ENCODE data around the gene ARID1B. TPM values are rescaled to one million over a fixed set of nuclear protein-coding genes. Genes with fewer than 3 reads are reported as not detected.

The ARID1B gene
- total RNA-seq, 1 experiment from 2014 or later: 86.3 TPM

- intact Hi-C loops (cut with micrococcal nuclease; ENCODE audit: unreplicated experiment): no loop called here
- Histone ChIP-seq H3K4me1 (ENCODE audit: insufficient read depth, low read length, poor library complexity, severe bottlenecking) (peaks cover 17% of the 10 kb centered on the region), H3K27ac (ENCODE audit: low read depth, low read length, poor library complexity, severe bottlenecking) (no peak overlapping the region), H3K27me3 (replicated peaks; ENCODE audit: insufficient read depth, low read depth, low read length, poor library complexity) (no peaks in the 10 kb centered on the region), H3K9me3 (ENCODE audit: low read depth, low read length, poor library complexity, severe bottlenecking) (no peaks in the 10 kb centered on the region), H3K36me3 (ENCODE audit: insufficient read depth, low read length, poor library complexity, severe bottlenecking) (no peaks in the 10 kb centered on the region), H3K4me3 (ENCODE audit: low read depth, low read length, poor library complexity, severe bottlenecking) (no peak overlapping the region)
- POLR2A ChIA-PET (ENCODE audit: low non-redundant PET): no interaction called here
- no peak for DNase-seq (ENCODE audit: low spot score)
- no TSS peak for BruUV-seq (replicated peaks)
- CTCF ChIA-PET: no interaction called here
- TF ChIP-seq EZH2 (IDR thresholded peaks at IDR 0.05; ENCODE audit: borderline replicate concordance, low read depth, low read length, poor library complexity, severe bottlenecking) (no peak), CTCF (conservative IDR thresholded peaks at IDR 0.05; ENCODE audit: low read depth, low read length) (no peak)
Measured at GRCh38 chr6:156872903-156873302, 95.7 kb downstream of the ARID1B start.

GRCh38 chr6:156873654-156874380 lies 96.6 kb downstream of the ARID1B start:
- BruUV-seq (replicated peaks): no TSS peak
- H3K4me1 ChIP-seq (ENCODE audit: insufficient read depth, low read length, poor library complexity, severe bottlenecking): peaks cover 12% of the 10 kb centered on the region
- H3K27ac ChIP-seq (ENCODE audit: low read depth, low read length, poor library complexity, severe bottlenecking): no peak overlapping the region
- ChIA-PET CTCF (no interaction called here), POLR2A (ENCODE audit: low non-redundant PET) (interaction anchor here (0.5 to 0.7 kb wide), 2 partner anchors 21 to 59 kb away, joined by 3 to 4 read pairs; no protein-coding TSS in a partner anchor)
- no peak for DNase-seq (ENCODE audit: low spot score)
- TF ChIP-seq EZH2 (IDR thresholded peaks at IDR 0.05; ENCODE audit: borderline replicate concordance, low read depth, low read length, poor library complexity, severe bottlenecking): no peak
- TF ChIP-seq CTCF (conservative IDR thresholded peaks at IDR 0.05; ENCODE audit: low read depth, low read length): no peak
- H3K36me3 ChIP-seq (ENCODE audit: insufficient read depth, low read length, poor library complexity, severe bottlenecking): no peaks in the 10 kb centered on the region
- no peaks in the 10 kb centered on the region for H3K9me3 ChIP-seq (ENCODE audit: low read depth, low read length, poor library complexity, severe bottlenecking)
- no peaks in the 10 kb centered on the region for H3K27me3 ChIP-seq (replicated peaks; ENCODE audit: insufficient read depth, low read depth, low read length, poor library complexity)
- H3K4me3 ChIP-seq (ENCODE audit: low read depth, low read length, poor library complexity, severe bottlenecking): no peak overlapping the region
- intact Hi-C loops (cut with micrococcal nuclease; ENCODE audit: unreplicated experiment): no loop called here

- POLR2A ChIA-PET (ENCODE audit: low non-redundant PET): no interaction called here
- no TSS peak for BruUV-seq (replicated peaks)
- Histone ChIP-seq H3K36me3 (ENCODE audit: insufficient read depth, low read length, poor library complexity, severe bottlenecking) (no peaks in the 10 kb centered on the region), H3K27ac (ENCODE audit: low read depth, low read length, poor library complexity, severe bottlenecking) (no peak overlapping the region), H3K4me3 (ENCODE audit: low read depth, low read length, poor library complexity, severe bottlenecking) (no peak overlapping the region), H3K27me3 (replicated peaks; ENCODE audit: insufficient read depth, low read depth, low read length, poor library complexity) (no peaks in the 10 kb centered on the region), H3K4me1 (ENCODE audit: insufficient read depth, low read length, poor library complexity, severe bottlenecking) (peaks cover 11% of the 10 kb centered on the region), H3K9me3 (ENCODE audit: low read depth, low read length, poor library complexity, severe bottlenecking) (no peaks in the 10 kb centered on the region)
- intact Hi-C loops (cut with micrococcal nuclease; ENCODE audit: unreplicated experiment): no loop called here
- CTCF ChIA-PET: no interaction called here
- no peak for TF ChIP-seq CTCF (conservative IDR thresholded peaks at IDR 0.05; ENCODE audit: low read depth, low read length)
- TF ChIP-seq EZH2 (IDR thresholded peaks at IDR 0.05; ENCODE audit: borderline replicate concordance, low read depth, low read length, poor library complexity, severe bottlenecking): no peak
- DNase-seq (ENCODE audit: low spot score): no peak
Measured at GRCh38 chr6:156875062-156875461, 97.9 kb downstream of the ARID1B start.
